ENCODE measurements around the gene TNRC6B.

TNRC6B gene

GRCh38 chr22:40177738-40178416 is at the start of gene TNRC6B:
Gene TNRC6B, plus strand, starts transcription at chr22:40177925. Its CDS starts 211 bp downstream, at chr22:40178136.
- TF ChIP-seq CTCF (conservative IDR thresholded peaks at IDR 0.05): no peak
- H3K27ac ChIP-seq: peak within 1 kb of the TSS; percentile 92

- H3K27ac ChIP-seq: no peak overlapping the region
- TF ChIP-seq CTCF (conservative IDR thresholded peaks at IDR 0.05): no peak
Observed at GRCh38 chr22:40128989-40129388, 48.7 kb upstream of the TNRC6B start.

- no peak for TF ChIP-seq CTCF (conservative IDR thresholded peaks at IDR 0.05)
- no peak overlapping the region for H3K27ac ChIP-seq
Observed at GRCh38 chr22:40137132-40137531, 40.6 kb upstream of the TNRC6B start.

GRCh38 chr22:40138866-40139265 is 38.9 kb upstream of the TNRC6B start:
- H3K27ac ChIP-seq: no peak overlapping the region
- TF ChIP-seq CTCF (conservative IDR thresholded peaks at IDR 0.05): no peak

- TF ChIP-seq CTCF (conservative IDR thresholded peaks at IDR 0.05): no peak
- H3K27ac ChIP-seq: no peak overlapping the region
Observed at GRCh38 chr22:40147388-40148176, 30.1 kb upstream of the TNRC6B start.

GRCh38 chr22:40153192-40153591 is 24.5 kb upstream of the TNRC6B start:
- no peak for TF ChIP-seq CTCF (conservative IDR thresholded peaks at IDR 0.05)
- H3K27ac ChIP-seq: no peak overlapping the region

GRCh38 chr22:40153705-40154104 is 24.0 kb upstream of the TNRC6B start:
- no peak for TF ChIP-seq CTCF (conservative IDR thresholded peaks at IDR 0.05)
- no peak overlapping the region for H3K27ac ChIP-seq

Data from VCaP (cell line).